DMS 273 treated with DMSO at 0.1 percent for 48 hours (cell line): ENCODE measurements around the gene ZDHHC8.

ENCODE experiments used
- DNase-seq: peaks from one replicate; lab custom pipeline; 2025; lab: John Stamatoyannopoulos, UW

The ZDHHC8 gene

GRCh38 chr22:20196094-20196842 is 64.7 kb downstream of the ZDHHC8 start:
- DNase-seq = no peak
